K562 (cell line): ENCODE measurements around the gene EIF4E1B.

Experiments
- CTCF ChIP-seq, 3 experiments: IDR thresholded peaks in 2 of 3; conservative IDR thresholded peaks in 1 of 3; 2 replicates each; pipeline ENCODE4 v1.5.1; 2011 to 2012; ENCODE audit warnings: low read length in 3 of 3, mild to moderate bottlenecking in 3 of 3, control low read depth in 2 of 3, improper control_type of control experiment in 1 of 3, inconsistent platforms in 1 of 3, low read depth in 1 of 3, mixed read lengths in 1 of 3, moderate library complexity in 1 of 3; ENCODE audit not compliant: insufficient read depth in 2 of 3
- EGR1 ChIP-seq: fragments of 450-650 bp; conservative IDR thresholded peaks from 2 replicates; pipeline ENCODE4 v1.6.1; 2017; ENCODE audit warnings: mild to moderate bottlenecking
- SAFB ChIP-seq: fragments of 200-400 bp; formaldehyde crosslinking; IDR thresholded peaks from 2 replicates; pipeline ENCODE4 v1.6.1; 2017; ENCODE audit warnings: low read depth, low read length, borderline replicate concordance
- SP1 ChIP-seq: sonication (generic); formaldehyde crosslinking; IDR thresholded peaks from 2 replicates; pipeline ENCODE4 v1.8.1; 2022; ENCODE audit warnings: mild to moderate bottlenecking, missing genetic modification reagents
- ZNF324 ChIP-seq: fragments of 250-450 bp; sonication (Bioruptor Pico); IDR thresholded peaks from 2 replicates; pipeline ENCODE4 v1.4.0; 2020; ENCODE audit warnings: mild to moderate bottlenecking

GRCh38 chr5:176656467-176656990 is 26.1 kb downstream of the EIF4E1B start:
- TF ChIP-seq CTCF (IDR thresholded peaks at IDR 0.05 in 2 of 3, conservative IDR thresholded peaks at IDR 0.05 in 1 of 3; ENCODE audit: insufficient read depth in 2 of 3, low read depth in 1 of 3, low read length in 3 of 3) = no peak
- TF ChIP-seq ZNF324 = no peak
- no peak for TF ChIP-seq SAFB
- TF ChIP-seq EGR1 = no peak
- no peak for TF ChIP-seq SP1
